Inferior parietal cortex (tissue), 1 donor: Measurements from ENCODE around the gene RAD21L1.

Experiments
- DNase-seq: peaks from one replicate; pipeline ENCODE4 v3.0.0-alpha.2; 2016; ENCODE audit errors: extremely low spot score

The RAD21L1 gene

DNA sequence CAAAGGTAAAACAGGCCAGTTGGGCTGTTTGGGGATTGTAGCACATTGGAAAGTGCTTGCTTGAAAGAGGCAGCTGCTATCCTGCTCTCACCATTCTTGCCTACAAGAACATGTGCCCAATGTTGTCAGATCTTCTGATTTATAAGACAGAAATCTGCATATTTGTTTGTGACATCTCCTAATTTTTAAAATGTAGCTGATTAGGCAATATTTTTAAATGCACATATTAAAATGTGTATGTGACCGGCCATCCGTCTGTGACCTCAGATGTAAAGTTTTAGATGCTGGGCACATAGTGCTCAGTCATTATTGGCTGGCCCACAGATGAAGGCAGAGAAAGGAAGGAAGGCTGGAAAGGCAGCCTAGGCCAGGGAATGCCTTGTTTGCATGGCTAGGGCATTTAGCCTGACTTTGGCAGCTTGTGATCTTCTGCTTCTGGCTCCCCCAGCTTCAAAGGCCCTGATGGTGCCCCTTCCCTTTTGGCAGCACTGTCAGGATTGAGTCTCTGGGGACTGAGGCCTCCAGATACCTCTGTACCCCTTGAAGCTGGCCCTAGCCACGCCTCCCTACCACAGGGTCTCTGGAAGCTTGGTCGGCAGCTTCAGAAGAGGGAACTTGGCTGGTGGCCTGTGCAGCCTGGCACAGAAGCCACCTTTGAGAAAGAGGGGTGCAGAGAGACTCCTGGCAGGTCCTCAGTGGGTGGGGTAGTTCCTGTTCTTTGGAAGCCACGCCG is 46.7 kb downstream of the RAD21L1 start:
- DNase-seq = no peak

DNA sequence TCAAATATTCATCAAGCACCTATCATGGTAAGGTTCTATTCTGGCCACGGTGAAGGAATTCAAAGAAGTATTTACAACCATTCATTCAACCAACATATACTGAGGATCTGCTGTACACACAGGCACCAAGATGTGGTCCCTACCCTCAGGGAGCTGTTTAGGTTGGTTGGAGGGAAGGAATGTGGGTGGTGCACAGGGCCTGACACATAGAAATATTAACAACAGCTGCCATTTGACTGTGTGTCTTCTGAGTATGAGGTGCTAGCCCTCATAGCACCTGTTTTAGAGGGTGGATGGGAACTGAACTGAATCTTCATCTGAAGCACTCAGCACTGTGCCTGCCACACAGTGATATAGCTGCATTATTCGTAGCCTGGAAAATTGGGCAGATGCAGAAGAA is 47.5 kb downstream of the RAD21L1 start:
- no peak for DNase-seq

DNA sequence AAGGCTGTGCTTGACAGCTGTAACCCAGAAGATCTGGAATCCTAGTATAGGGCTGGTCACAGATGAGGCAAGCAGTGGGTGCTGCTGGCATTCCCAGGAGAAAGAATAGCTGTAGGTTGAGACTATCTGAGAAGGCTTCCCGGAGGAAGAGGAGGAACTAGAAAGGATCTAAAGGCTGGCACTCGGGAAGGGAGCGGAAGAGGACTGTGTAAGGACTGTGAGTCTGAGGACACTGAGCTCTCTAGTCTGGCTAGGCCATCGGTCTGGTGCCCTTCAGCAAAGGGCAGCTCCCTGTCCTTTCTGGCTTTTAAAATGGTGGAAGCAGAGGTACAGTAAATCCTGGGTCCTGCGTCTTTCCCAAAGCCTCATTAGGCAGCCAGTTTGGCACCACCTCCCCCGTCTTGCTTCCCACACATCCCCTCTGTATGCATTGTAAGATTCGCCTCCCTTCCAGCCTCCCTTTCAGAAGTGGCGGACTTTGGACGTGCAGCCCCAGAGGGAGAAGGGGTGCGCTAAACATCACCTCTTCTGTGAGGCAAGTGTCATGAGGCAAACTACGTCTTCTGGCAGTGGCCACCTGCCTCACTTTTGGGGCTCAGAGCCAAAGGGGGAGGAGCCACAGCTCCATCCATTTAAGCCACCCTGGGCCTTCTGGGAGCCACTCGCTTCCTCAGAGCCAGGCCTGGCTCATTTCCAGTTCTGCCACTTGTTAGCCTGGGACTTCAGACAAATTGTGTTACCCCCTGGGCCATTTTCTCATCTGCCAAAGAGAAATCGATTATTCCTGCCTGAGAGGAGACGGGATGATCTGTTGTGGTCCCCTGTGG is 48.9 kb downstream of the RAD21L1 start:
- no peak for DNase-seq

DNA sequence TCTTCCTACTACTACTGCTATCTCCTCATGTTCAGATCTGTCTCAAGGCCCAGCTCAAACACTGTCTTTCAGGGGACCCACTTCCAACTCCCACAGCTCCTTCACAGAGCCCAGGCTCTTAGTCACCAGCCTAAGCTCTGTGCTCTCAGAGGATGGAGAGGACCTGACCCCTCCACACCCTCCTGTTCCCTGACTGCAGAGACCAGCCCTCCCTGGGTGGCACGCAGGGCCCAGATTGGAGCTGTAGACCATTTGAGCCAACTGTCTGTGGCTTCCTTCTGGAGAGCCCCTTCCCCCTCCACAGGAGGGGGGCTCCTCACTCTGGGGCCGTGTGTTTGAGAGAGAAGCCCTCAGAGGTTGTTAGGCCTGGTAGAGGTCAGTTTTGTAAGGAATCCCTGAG is 50.1 kb downstream of the RAD21L1 start:
- DNase-seq = no peak

DNA sequence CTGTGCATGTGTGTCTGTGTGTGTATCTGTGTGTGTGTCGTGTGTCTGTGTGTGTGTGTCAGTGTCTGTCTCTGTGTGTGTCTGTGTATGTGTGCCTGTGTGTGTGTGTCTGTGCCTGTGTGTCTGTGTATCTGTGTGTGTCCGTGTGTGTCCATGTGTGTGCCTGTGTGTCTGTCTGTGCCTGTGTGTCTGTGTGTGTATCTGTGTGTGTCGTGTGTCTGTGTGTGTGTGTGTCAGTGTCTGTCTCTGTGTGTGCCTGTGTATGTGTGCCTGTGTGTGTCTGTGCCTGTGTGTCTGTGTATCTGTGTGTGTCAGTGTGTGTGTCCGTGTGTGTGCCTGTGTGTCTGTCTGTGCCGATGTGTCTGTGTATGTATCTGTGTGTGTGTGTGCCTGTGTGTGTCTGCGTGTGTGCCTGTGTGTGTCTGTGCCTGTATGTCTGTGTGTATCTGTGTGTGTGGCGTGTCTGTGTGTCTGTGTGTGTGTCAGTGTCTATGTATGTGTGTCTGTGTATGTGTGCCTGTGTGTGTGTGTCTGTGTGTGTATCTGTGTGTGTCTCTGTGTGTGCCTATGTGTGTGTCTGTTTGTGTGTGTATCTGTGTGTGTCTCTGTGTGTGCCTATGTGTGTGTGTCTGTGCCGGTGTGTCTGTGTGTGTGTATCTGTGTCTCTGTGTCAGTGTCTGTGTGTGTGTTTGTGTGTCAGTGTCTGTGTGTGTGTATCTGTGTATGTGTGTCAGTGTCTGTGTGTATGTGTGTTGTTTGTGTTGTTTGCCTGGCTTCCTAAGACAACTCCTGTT is 51.9 kb downstream of the RAD21L1 start:
- no peak for DNase-seq

DNA sequence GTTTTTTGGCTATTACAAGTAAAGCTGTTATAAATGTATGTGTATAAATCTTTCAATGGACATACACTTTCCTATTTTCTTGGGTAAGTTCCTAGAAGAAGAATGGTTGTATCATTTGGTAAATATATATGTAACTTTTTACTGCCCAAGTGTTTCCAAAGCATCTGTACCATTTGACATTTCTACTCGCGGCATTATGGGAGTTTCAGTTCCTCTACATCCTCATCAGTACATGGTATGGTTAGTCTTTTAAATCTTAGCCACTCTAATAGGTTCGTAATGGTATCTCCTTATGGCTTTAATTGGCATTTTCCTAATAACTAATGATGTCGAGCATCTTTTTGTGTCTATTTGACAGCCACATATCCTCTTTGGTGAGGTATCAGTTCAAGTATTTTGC is 53.1 kb downstream of the RAD21L1 start:
- DNase-seq = no peak

DNA sequence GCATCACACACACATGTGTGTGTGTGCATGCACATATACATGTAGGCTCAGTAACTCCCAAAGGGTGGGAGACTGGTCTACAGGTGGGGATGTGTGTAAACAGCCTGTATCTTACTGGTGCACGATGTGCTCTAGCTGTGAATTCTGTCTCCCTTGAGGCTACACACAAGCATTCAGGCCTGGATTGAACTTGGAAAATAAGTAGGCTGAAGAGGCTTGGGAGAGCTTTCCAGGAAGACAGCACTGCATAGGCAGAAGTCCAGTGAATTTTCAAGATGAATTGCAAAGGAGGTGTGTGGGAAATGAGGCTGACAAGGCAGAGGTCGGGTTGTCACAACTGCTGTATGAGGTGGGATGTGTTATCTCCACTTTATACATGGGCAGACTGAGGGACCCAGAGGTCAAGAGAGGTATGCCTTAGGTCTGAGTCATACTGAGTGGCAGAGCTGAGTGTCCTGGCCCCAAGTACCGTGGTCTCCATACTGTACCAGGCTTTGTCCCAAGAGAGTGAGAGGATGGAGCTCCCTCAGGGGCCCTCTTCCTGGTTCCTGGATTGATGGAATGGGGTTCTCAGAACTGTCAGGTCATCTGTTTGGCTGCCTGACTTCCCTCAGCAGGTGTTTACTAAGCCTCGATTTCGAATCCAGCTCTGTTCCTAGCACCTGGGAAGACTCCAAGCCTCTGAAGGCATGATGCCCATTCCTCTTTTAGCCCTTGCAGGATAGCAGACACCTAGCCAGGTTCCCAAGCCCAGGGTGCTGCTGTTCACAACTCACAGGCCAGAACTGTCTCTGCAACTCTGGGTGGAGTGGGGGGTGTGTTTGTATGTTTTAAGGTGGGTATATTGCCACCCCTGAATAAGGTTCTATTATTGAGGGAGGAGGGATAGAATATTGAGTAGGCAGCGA is 54.6 kb downstream of the RAD21L1 start:
- no peak for DNase-seq

DNA sequence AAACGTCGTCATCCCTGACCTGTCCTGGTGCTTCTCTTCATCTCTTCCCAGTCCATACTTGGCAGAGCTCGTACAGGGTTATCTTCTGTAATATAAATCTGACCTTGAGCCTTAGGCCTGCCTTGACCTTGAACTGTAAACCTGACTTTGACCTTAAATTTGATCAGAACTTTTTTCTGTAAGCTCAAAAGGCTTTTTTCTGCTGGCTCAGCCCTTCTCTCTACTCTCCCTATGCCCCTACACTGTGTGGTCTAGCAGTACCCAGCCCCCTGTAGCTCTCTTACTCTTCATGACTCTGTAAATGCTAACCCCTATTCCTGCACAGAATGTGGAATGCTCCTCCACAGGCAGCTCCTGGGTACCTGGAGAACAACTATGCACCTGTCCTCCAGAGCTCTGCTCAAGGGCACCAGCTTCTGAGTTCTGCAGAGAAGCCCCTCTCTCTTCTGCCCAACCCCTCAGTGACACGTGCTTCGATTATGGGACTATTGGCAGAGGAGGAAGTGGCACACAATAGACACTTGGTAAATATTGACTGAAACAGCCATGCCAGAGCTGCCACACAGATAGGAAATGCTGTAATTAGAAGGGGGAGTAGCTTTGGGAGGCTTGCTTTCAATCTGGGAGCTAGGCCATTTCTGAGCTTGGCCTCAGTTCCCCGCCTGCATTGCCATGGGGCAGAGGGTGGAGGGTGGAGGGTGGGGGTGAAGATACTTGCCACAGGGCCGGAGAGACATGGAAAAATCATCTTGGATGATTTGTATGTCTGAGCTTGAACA is 55.6 kb downstream of the RAD21L1 start:
- no peak for DNase-seq

DNA sequence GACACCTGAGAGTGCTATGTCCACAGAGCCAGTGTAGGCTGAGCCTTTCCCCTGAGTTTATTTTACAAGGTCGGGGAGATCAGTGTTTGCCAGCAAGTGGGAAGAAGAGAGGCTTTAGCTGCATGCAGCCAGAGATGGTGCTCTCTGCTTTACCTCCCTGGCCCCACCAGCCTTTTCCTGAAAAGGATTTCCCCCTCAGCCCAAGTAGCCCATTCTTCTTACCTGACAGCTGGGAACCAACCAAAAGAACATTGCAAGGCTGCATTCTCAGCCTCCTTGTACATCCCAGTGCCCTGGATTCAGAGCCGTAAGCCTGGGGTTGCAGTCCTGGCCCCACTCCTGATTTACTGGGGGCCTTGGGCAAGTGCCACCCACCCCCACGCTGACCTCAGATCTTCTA is 57.1 kb downstream of the RAD21L1 start:
- no peak for DNase-seq

DNA sequence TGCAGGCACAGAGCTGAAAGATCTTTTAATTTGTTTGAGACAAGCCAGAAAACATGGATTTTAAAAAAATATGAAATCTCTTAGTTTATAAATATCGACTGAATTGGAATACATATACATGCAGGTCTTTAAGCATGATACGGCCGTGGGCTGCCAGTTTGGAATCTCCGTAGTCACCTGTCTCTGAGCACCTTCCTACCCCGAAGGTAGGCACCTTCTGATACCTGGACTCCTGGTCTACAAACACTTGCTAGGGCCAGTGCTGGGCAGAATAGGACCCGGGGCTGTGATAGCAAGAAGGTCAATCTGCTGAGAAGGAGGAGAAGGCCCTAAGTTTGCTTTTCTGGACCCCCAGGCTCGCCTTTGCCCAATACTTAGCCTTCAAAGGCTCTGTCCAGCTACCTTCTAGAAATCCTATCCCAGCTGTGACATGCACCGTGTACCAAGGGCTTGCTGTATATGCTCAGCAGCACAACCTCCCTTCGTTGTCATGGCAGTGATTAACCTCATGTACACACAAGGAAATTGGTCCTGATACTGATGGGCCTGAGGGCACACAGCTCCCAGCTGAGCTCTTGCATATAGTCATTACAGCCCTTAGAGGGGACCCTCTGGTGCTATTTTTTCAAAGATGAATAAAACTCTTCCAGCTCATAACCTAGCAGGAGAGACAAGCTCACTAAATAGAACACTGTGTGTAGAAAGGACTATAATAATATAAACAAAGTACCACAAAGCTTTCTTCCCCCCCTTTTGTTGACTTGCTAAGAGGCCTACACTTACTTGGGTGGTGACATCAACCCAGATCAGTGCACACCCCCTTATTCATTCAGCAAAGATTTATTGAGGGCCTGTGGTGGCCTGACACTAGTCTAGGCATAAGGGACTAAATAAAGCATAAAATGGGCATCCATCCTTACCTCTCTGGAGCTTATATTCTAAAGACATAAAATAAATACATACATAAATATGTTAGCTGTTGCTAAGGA is 58.0 kb downstream of the RAD21L1 start:
- no peak for DNase-seq

DNA sequence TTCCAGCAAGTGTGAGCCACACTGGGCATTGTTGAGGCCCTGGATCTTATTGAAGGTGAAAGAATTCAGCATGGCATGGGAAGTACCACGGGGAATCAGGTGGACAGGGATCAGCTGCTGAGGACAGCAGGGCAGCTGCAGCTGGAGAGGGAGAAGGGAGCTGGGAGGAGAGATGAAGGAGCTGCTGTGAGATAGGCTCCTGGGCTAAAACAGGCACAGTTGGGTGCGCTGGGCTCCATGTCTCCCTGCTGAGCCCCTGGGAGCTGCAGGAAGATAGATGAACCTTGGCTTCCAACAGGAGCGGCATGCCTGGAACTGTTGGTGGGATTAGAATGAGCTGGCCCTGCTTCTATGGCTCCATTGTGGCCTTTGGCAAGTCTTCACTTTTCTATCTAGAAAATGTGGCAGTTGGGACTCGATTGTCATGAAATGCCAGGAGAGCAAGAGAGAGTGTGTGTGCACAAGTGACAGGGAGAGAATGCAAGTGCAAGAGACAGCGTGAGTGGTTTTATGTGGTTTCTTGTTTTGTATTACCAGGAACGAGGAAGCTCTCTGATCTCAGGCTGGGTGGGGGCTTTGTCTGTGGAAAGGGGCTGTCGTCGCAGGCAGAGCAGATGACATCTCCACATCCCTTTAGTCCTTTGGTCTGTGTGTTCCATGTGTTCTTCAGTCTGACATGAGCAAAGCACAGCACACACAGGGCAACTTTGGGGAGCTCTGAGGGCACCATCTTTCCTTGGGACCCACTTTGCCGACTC is 60.6 kb downstream of the RAD21L1 start:
- no peak for DNase-seq

DNA sequence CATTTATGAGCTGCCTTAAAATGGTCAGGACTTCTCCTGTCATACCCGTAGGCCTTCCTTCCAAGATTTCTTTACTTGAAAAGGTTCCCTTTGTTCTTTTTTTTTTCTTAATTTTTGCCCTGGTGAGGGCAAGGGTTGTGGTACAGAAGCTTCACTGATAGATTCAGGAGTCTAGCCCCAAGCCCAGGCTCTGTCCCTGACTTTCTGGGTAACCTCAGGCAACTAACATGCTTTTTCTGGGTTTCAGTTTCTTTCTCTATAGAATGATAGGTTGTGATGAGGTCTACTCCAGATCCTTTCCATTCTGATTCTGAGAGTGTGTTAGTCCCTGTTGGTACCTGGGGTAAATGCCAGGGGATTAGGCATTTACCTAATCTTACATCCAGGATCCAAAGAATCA is 61.5 kb downstream of the RAD21L1 start:
- DNase-seq = no peak

DNA sequence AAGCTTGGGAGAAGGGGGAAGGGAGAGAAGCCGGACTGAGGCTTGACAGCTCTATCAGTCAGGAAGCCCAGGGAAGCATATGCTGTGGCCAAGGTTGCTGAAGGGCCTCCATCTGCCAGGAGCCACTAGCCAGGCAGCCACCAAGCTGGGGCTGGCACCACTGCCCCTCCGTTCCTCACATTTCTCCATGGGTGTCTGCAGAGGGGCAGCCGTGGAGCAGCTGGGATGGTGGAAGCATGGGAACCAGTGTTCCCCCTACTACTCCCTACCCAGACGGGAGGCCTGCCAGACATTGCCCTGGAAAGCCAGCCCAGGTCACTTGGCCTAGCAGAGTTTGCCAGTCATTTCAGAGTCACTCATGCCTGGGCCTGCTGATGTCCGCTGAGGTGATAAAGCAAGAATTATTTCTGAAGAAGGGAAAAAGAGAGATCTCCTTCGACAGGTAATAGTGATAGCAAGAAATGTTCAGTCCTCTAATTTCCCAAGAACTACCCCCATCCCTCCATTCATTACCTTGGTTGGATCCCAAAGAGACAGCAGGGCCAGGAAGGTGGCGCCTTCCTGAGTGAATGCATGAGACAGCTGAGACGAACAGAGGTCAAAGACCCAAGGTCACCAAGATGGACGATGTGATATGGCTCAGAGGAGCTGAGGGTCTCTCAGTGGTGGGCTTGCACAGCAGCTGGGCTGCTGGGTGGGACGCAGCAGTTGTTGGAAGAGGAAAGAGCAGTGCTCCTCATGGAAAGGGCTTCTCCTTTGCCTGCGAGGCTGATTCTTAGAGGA is 62.1 kb downstream of the RAD21L1 start:
- no peak for DNase-seq

DNA sequence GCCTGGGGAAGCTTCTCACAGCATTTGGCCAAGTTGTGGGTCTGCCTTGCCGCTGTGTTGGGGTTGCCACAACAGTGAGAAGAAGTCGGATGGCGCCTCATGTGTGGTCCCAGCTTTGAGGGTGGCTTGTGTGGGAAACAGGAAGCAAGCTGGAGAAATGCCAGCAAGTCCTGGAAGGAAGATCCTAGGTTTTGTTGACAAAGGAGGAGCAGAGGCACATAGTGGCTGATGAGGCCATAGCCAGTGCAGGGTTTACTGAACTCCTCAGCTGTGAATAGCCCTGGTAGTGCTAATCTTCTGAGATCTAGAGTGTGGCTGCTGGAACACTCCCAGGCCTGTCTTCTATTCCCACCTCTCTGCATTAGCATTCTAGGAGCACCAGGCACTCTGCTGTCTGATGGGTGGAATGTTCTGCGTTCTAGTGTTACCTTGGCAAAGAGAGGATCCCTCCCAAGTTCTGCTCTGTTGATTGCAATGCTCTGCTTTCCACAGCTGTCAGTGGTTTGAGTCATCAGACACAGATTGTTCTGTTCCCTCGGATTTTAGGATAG is 65.4 kb downstream of the RAD21L1 start:
- DNase-seq = peak; percentile 66

DNA sequence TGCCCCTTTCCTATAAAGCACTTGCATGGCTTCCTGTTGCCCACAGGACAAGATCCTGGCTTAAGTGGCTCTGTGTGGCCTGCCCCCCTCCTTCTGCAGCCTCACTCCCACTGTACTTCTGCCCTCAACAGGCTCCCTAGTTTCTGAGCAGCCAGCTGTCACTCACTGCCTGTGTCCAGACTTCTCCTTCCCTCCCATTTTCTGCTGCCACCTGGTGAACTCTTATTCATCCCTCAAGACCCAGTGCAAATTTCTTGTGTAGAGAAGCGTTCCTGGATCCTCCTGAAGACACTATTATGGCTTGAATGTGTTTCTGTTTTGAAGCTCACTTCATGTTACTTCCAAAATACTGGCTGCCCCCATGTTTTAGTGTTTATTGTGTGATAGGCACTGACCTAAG is 66.8 kb downstream of the RAD21L1 start:
- DNase-seq = no peak

DNA sequence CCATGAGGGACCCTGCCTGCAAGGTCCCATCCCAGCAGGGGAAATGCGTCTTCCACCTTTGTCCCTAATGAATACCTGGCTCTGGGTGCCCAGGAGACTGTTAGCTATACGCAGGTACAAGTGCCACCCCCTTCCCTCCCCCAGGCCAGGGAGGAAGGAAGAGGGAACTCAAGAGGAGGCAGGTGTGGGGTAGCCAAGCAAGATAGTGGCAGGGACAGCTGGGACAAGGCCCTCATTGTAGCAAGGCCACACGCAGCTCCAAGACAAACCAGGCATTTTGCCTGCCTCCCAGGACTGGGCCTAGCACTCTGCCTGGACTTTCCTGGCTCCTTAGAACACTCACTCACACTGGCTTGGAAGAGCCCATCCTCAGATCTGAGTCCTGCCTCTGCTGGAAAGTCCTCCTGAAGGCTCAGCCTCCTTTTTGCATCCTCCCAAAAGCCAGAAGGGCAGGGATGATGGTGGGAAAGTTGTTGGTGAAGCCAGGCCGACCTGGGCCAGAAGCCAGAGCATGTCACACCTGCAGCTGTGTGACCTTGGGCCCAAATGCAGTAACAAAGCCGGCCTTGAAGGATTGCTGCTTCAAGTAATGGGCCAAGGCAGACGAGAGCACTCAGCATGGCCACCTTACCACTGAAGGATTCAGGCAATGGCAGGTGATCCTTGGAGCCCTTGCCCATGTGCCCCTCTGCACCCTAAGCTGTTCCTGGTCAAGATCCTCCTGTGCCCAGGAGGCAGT is 68.0 kb downstream of the RAD21L1 start:
- no peak for DNase-seq

DNA sequence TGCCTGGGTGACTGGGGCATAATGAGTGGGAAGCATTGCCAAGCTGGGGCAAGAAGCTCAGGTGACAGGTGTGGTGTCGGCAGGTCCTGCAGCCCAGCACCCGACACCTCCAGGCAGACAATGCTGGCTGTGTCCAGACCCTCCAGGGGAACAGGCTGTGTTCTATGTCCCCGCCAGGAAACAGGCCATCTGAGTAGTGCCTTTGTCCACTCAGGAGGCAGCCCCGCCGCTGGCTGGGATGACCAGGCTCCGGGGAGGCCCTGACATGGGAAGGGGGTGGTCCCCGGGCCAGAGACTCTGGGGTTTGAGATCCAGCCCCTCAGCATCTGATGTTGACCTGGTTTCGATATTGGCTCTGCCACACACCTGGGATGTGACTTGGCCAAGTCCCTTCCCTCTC is 68.7 kb downstream of the RAD21L1 start:
- no peak for DNase-seq
